Hepatocyte (in vitro differentiated cells): ENCODE results near the gene SORD.

Experiments
- CTCF ChIP-seq: fragments of 200-600 bp; sonication (generic); IDR thresholded peaks from 2 replicates; pipeline ENCODE4 v1.5.1; 2016; ENCODE audit warnings: antibody characterized with exemption, mild to moderate bottlenecking; ENCODE audit not compliant: poor library complexity
- EZH2 ChIP-seq: fragments of 200-600 bp; sonication (generic); IDR thresholded peaks from 2 replicates; pipeline ENCODE4 v1.6.1; 2016; ENCODE audit warnings: antibody characterized with exemption, mild to moderate bottlenecking, borderline replicate concordance
- EZH2phosphoT487 ChIP-seq: fragments of 200-600 bp; sonication (generic); IDR thresholded peaks from one replicate; pipeline ENCODE4 v1.6.1; 2018; ENCODE audit warnings: antibody characterized with exemption, mild to moderate bottlenecking, low read depth, moderate library complexity; ENCODE audit not compliant: unreplicated experiment, severe bottlenecking

DNA sequence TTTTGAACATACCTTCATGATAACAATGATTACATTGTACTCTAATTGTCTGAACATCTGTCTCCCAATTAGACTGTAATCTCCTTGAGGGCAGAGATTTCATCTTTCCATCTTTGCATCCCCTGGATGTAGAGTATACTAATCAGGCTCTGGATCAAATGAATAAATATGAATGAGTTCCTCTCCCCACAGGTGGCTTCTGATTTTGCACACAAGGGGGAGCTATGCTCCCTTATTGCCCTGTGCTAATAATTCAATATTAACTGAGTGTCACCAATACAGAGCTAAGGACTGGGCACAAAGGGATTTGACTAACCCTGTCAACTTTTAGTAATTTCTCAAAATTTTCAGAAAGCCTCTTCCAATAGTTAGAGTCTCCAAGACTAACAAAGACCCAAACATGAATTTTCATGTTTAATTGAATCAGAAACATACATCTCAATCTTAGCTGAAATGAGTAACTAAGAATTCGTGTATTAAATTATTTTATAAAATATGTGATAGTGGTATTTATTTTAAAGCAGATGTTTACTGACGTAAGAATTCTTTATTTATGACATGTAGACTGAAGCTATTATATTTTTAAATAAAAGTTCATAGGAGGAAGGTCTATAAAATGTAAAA lies 103.7 kb downstream of the SORD start:
- peak; percentile 47 for TF ChIP-seq CTCF
- TF ChIP-seq EZH2phosphoT487, result no peak
- no peak for TF ChIP-seq EZH2
